Measurements from ENCODE around the gene SHC1.

SHC1 gene

GRCh38 chr1:154966111-154966510, 4.4 kb downstream of the SHC1 start:
- Histone ChIP-seq H3K27me3 (ENCODE audit: control insufficient read depth, low read length) (no peaks in the 10 kb centered on the region), H3K4me2 (ENCODE audit: low read length) (no peak overlapping the region), H3F3A (ENCODE audit: control insufficient read depth, insufficient read depth) (0 out of 2 replicates have a peak, but pooled peaks cover 5% of the 10 kb centered on the region), H4K20me1 (ENCODE audit: control insufficient read depth, insufficient read depth, low read depth, low read length) (peaks cover 3% of the 10 kb centered on the region; the same call in 1 of the 2 replicates), H3K27ac (ENCODE audit: low read depth, low read length) (no peak overlapping the region), H3K4me3 (ENCODE audit: low read length) (no peak overlapping the region), H3K4me1 (ENCODE audit: control insufficient read depth, low read length) (peaks cover 23% of the 10 kb centered on the region), H3K9me2 (replicated peaks; ENCODE audit: control insufficient read depth, low read length) (no peaks in the 10 kb centered on the region), H3K79me2 (ENCODE audit: control insufficient read depth, low read length) (peaks cover 42% of the 10 kb centered on the region), H3K9me3 (ENCODE audit: control insufficient read depth, insufficient read depth, low read length) (no peaks in the 10 kb centered on the region), H3K36me3 (ENCODE audit: control insufficient read depth, low read length) (peaks cover 78% of the 10 kb centered on the region)
- no peak for TF ChIP-seq CTCF (IDR thresholded peaks at IDR 0.05; ENCODE audit: low read depth, low read length, poor library complexity, severe bottlenecking)
- no peak for TF ChIP-seq EZH2phosphoT487 (IDR thresholded peaks at IDR 0.05; ENCODE audit: borderline replicate concordance, low read length)

- no peaks in the 10 kb centered on the region for H3K9me3 ChIP-seq (ENCODE audit: control insufficient read depth, insufficient read depth, low read length)
- H3K27ac ChIP-seq (ENCODE audit: low read depth, low read length), result no peak overlapping the region
- H3K4me2 ChIP-seq (ENCODE audit: low read length), result no peak overlapping the region
- no peak for TF ChIP-seq EZH2phosphoT487 (IDR thresholded peaks at IDR 0.05; ENCODE audit: borderline replicate concordance, low read length)
- TF ChIP-seq CTCF (IDR thresholded peaks at IDR 0.05; ENCODE audit: low read depth, low read length, poor library complexity, severe bottlenecking), result no peak
- no peaks in the 10 kb centered on the region for H3K9me2 ChIP-seq (replicated peaks; ENCODE audit: control insufficient read depth, low read length)
- H3F3A ChIP-seq (ENCODE audit: control insufficient read depth, insufficient read depth), result 0 out of 2 replicates have a peak, but pooled peaks cover 5% of the 10 kb centered on the region
- no peaks in the 10 kb centered on the region for H4K20me1 ChIP-seq (ENCODE audit: control insufficient read depth, insufficient read depth, low read depth, low read length)
- no peak overlapping the region for H3K4me3 ChIP-seq (ENCODE audit: low read length)
- no peaks in the 10 kb centered on the region for H3K27me3 ChIP-seq (ENCODE audit: control insufficient read depth, low read length)
- peaks cover 78% of the 10 kb centered on the region for H3K36me3 ChIP-seq (ENCODE audit: control insufficient read depth, low read length)
- H3K4me1 ChIP-seq (ENCODE audit: control insufficient read depth, low read length), result peaks cover 20% of the 10 kb centered on the region
- peaks cover 44% of the 10 kb centered on the region for H3K79me2 ChIP-seq (ENCODE audit: control insufficient read depth, low read length)
Observed at GRCh38 chr1:154964359-154964758, 6.2 kb downstream of the SHC1 start.

- H3K9me3 ChIP-seq (ENCODE audit: control insufficient read depth, insufficient read depth, low read length), result no peaks in the 10 kb centered on the region
- peaks cover 79% of the 10 kb centered on the region for H3K36me3 ChIP-seq (ENCODE audit: control insufficient read depth, low read length)
- H3K4me1 ChIP-seq (ENCODE audit: control insufficient read depth, low read length), result peaks cover 20% of the 10 kb centered on the region
- peaks cover 47% of the 10 kb centered on the region for H3K79me2 ChIP-seq (ENCODE audit: control insufficient read depth, low read length)
- no peaks in the 10 kb centered on the region for H3K27me3 ChIP-seq (ENCODE audit: control insufficient read depth, low read length)
- no peak overlapping the region for H3K27ac ChIP-seq (ENCODE audit: low read depth, low read length)
- H3K4me3 ChIP-seq (ENCODE audit: low read length), result 0 out of 2 replicates have a peak overlapping the region, but pooled peaks have one; percentile 80
- H4K20me1 ChIP-seq (ENCODE audit: control insufficient read depth, insufficient read depth, low read depth, low read length), result no peaks in the 10 kb centered on the region
- H3F3A ChIP-seq (ENCODE audit: control insufficient read depth, insufficient read depth), result 0 out of 2 replicates have a peak, but pooled peaks cover 5% of the 10 kb centered on the region
- TF ChIP-seq EZH2phosphoT487 (IDR thresholded peaks at IDR 0.05; ENCODE audit: borderline replicate concordance, low read length) (no peak), CTCF (IDR thresholded peaks at IDR 0.05; ENCODE audit: low read depth, low read length, poor library complexity, severe bottlenecking) (no peak)
- peak overlapping the region; percentile 81; the same call in 1 of the 2 replicates for H3K4me2 ChIP-seq (ENCODE audit: low read length)
- H3K9me2 ChIP-seq (replicated peaks; ENCODE audit: control insufficient read depth, low read length), result no peaks in the 10 kb centered on the region
Observed at GRCh38 chr1:154963643-154964042, 6.9 kb downstream of the SHC1 start.

All from DOHH2 (cell line).